HEK293 (cell line): ENCODE results near the gene SNX5.

Source experiments
- CTCF ChIA-PET: fragments of 350-600 bp; formaldehyde crosslinking; extraction: SDS; loops from one replicate; lab custom pipeline; 2021; ENCODE audit warnings: antibody characterized with exemption; lab: Yijun Ruan, JAX
- POLR2A ChIA-PET: fragments of 300-600 bp; formaldehyde crosslinking; extraction: SDS; loops from one replicate; lab custom pipeline; 2020; ENCODE audit warnings: antibody characterized with exemption, inconsistent platforms; lab: Yijun Ruan, JAX
- H3K27ac ChIP-seq: fragments of 200-500 bp; sonication (Bioruptor generic); 2 replicates; pipeline ENCODE4 v1.5.1; 2014; ENCODE audit warnings: low read depth, low read length, control low read depth, inconsistent platforms; ENCODE audit errors: extremely low read depth
- H3K36me3 ChIP-seq, 2 experiments: fragments of 200-500 bp in 1 of 2; sonication (Bioruptor generic) in 1 of 2; 1 replicate in 1 of 2; 2 replicates in 1 of 2; pipeline ENCODE4 v1.5.1; 2014 to 2017; ENCODE audit warnings: inconsistent platforms in 2 of 2, low read length in 2 of 2; ENCODE audit not compliant: control insufficient read depth in 2 of 2, insufficient read depth in 1 of 2
- H3K4me1 ChIP-seq: fragments of 200-500 bp; sonication (Bioruptor generic); 2 replicates; pipeline ENCODE4 v1.5.1; 2014; ENCODE audit warnings: mild to moderate bottlenecking, low read length, inconsistent platforms; ENCODE audit not compliant: control insufficient read depth, insufficient read depth
- H3K4me3 ChIP-seq: 2 replicates; pipeline ENCODE4 v1.5.1; 2011; ENCODE audit warnings: low read depth, mild to moderate bottlenecking, control low read depth, low read length, moderate library complexity
- H3K9me3 ChIP-seq: fragments of 200-500 bp; sonication (Bioruptor generic); 2 replicates; pipeline ENCODE4 v1.5.1; 2014; ENCODE audit warnings: low read depth, low read length, inconsistent platforms; ENCODE audit not compliant: control insufficient read depth, insufficient read depth
- EGR2 ChIP-seq: fragments of 450-650 bp; formaldehyde crosslinking; IDR thresholded peaks from 2 replicates; pipeline ENCODE4 v1.5.1; 2016; ENCODE audit warnings: low read depth, missing biosample characterization, missing genetic modification characterization
- FEZF1 ChIP-seq: fragments of 450-650 bp; formaldehyde crosslinking; IDR thresholded peaks from 2 replicates; pipeline ENCODE4 v1.5.1; 2016; ENCODE audit warnings: missing biosample characterization, missing genetic modification characterization
- KLF8 ChIP-seq: fragments of 450-650 bp; formaldehyde crosslinking; IDR thresholded peaks from 2 replicates; pipeline ENCODE4 v1.5.1; 2016; ENCODE audit warnings: missing biosample characterization, missing genetic modification characterization
- MYNN ChIP-seq: fragments of 450-650 bp; formaldehyde crosslinking; IDR thresholded peaks from 2 replicates; pipeline ENCODE4 v1.5.1; 2016; ENCODE audit warnings: missing biosample characterization, missing genetic modification characterization, borderline replicate concordance
- SP3 ChIP-seq: fragments of 450-650 bp; formaldehyde crosslinking; IDR thresholded peaks from 2 replicates; pipeline ENCODE4 v1.5.1; 2016; ENCODE audit warnings: missing biosample characterization, missing genetic modification characterization
- SP7 ChIP-seq: fragments of 450-650 bp; formaldehyde crosslinking; IDR thresholded peaks from 2 replicates; pipeline ENCODE4 v1.5.1; 2016; ENCODE audit warnings: missing biosample characterization, missing genetic modification characterization
- TCF7L2 ChIP-seq: IDR thresholded peaks from 2 replicates; pipeline ENCODE4 v1.6.1; 2011; ENCODE audit warnings: low read depth, mild to moderate bottlenecking, inconsistent platforms, low read length, moderate library complexity, borderline replicate concordance
- WT1 ChIP-seq: fragments of 450-650 bp; formaldehyde crosslinking; IDR thresholded peaks from 2 replicates; pipeline ENCODE4 v1.5.1; 2016; ENCODE audit warnings: missing biosample characterization, missing genetic modification characterization
- ZFHX2 ChIP-seq: fragments of 450-650 bp; formaldehyde crosslinking; conservative IDR thresholded peaks from 2 replicates; pipeline ENCODE4 v1.5.1; 2016; ENCODE audit warnings: missing biosample characterization, missing genetic modification characterization
- ZNF2 ChIP-seq: fragments of 450-650 bp; formaldehyde crosslinking; IDR thresholded peaks from 2 replicates; pipeline ENCODE4 v1.5.1; 2016; ENCODE audit warnings: missing biosample characterization, missing genetic modification characterization
- ZNF341 ChIP-seq: fragments of 450-650 bp; formaldehyde crosslinking; IDR thresholded peaks from 2 replicates; pipeline ENCODE4; 2016; ENCODE audit warnings: low read depth, missing biosample characterization, missing genetic modification characterization
- ZNF530 ChIP-seq: fragments of 450-650 bp; formaldehyde crosslinking; IDR thresholded peaks from 2 replicates; pipeline ENCODE4 v1.5.1; 2016; ENCODE audit warnings: low read depth, missing biosample characterization, missing genetic modification characterization
- ZNF660 ChIP-seq: fragments of 450-650 bp; IDR thresholded peaks from 2 replicates; pipeline ENCODE4 v1.5.1; 2018; ENCODE audit warnings: missing biosample characterization, mild to moderate bottlenecking, missing genetic modification characterization
- ZNF768 ChIP-seq: fragments of 450-650 bp; formaldehyde crosslinking; IDR thresholded peaks from 2 replicates; pipeline ENCODE4 v1.5.1; 2018; ENCODE audit warnings: missing biosample characterization, mild to moderate bottlenecking, missing genetic modification characterization
- TF ChIP-seq, protein P1 (sequence below): fragments of 450-650 bp; IDR thresholded peaks from 2 replicates; pipeline ENCODE4 v1.5.1; 2018; ENCODE audit warnings: missing biosample characterization, missing genetic modification characterization
- TF ChIP-seq, protein P2 (sequence below): fragments of 450-650 bp; formaldehyde crosslinking; IDR thresholded peaks from 2 replicates; pipeline ENCODE4 v1.5.1; 2016; ENCODE audit warnings: missing biosample characterization, missing genetic modification characterization
- TF ChIP-seq, protein P3 (sequence below): fragments of 450-650 bp; formaldehyde crosslinking; IDR thresholded peaks from 2 replicates; pipeline ENCODE4 v1.5.1; 2016; ENCODE audit warnings: missing biosample characterization, missing genetic modification characterization
- TF ChIP-seq, protein P4 (sequence below): fragments of 450-650 bp; formaldehyde crosslinking; IDR thresholded peaks from 2 replicates; pipeline ENCODE4 v1.5.1; 2016; ENCODE audit warnings: missing biosample characterization, missing genetic modification characterization

The SNX5 gene

DNA sequence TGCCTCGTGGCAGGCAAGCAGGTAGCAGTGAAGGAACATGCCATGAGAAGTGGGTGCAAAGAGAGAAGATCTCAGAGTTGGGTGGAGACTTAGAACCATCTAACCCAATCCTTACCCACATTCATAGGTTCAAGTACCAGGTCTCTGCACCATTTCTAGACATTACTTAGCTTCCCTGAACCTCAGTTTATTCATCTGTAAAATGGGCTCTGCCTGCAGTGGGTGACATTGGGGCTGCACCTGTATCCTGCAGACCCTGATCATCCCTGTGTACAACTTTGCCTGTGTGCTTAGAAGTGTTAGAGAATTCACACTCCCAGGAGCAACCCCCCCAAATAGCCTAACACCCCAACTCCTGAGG is 42.7 kb downstream of the SNX5 start:
- CTCF ChIA-PET, result interaction anchor here (0.5 to 0.9 kb wide), 2 partner anchors 26 to 309 kb away, joined by 4 to 5 read pairs; no protein-coding TSS in a partner anchor
- TF ChIP-seq, protein P1, sequence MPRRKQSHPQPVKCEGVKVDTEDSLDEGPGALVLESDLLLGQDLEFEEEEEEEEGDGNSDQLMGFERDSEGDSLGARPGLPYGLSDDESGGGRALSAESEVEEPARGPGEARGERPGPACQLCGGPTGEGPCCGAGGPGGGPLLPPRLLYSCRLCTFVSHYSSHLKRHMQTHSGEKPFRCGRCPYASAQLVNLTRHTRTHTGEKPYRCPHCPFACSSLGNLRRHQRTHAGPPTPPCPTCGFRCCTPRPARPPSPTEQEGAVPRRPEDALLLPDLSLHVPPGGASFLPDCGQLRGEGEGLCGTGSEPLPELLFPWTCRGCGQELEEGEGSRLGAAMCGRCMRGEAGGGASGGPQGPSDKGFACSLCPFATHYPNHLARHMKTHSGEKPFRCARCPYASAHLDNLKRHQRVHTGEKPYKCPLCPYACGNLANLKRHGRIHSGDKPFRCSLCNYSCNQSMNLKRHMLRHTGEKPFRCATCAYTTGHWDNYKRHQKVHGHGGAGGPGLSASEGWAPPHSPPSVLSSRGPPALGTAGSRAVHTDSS, result no peak
- TF ChIP-seq, protein P2, sequence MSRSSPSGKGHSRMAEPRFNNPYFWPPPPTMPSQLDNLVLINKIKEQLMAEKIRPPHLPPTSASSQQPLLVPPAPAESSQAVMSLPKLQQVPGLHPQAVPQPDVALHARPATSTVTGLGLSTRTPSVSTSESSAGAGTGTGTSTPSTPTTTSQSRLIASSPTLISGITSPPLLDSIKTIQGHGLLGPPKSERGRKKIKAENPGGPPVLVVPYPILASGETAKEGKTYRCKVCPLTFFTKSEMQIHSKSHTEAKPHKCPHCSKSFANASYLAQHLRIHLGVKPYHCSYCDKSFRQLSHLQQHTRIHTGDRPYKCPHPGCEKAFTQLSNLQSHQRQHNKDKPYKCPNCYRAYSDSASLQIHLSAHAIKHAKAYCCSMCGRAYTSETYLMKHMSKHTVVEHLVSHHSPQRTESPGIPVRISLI (tag by site-specific recombination), result no peak
- no peak for TF ChIP-seq TCF7L2
- TF ChIP-seq, protein P3, sequence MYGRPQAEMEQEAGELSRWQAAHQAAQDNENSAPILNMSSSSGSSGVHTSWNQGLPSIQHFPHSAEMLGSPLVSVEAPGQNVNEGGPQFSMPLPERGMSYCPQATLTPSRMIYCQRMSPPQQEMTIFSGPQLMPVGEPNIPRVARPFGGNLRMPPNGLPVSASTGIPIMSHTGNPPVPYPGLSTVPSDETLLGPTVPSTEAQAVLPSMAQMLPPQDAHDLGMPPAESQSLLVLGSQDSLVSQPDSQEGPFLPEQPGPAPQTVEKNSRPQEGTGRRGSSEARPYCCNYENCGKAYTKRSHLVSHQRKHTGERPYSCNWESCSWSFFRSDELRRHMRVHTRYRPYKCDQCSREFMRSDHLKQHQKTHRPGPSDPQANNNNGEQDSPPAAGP (tag by site-specific recombination), result no peak
- TF ChIP-seq FEZF1 (tag by site-specific recombination), result no peak
- no peak for TF ChIP-seq KLF8 (tag by site-specific recombination)
- no peak for TF ChIP-seq ZNF530 (tag by site-specific recombination)
- no peak for TF ChIP-seq EGR2 (tag by site-specific recombination)
- TF ChIP-seq SP3 (tag by site-specific recombination), result no peak
- TF ChIP-seq ZNF660 (tag by site-specific recombination), result no peak
- no peak for TF ChIP-seq WT1 (tag by site-specific recombination)
- TF ChIP-seq, all 188 proteins: peak for 0
- POLR2A ChIA-PET, result no interaction called here
- H3K27ac ChIP-seq, result no peak overlapping the region
- no peak overlapping the region for H3K4me3 ChIP-seq
- no peaks in the 10 kb centered on the region for H3K36me3 ChIP-seq
- H3K4me1 ChIP-seq, result no peaks in the 10 kb centered on the region
- H3K9me3 ChIP-seq, result no peaks in the 10 kb centered on the region

DNA sequence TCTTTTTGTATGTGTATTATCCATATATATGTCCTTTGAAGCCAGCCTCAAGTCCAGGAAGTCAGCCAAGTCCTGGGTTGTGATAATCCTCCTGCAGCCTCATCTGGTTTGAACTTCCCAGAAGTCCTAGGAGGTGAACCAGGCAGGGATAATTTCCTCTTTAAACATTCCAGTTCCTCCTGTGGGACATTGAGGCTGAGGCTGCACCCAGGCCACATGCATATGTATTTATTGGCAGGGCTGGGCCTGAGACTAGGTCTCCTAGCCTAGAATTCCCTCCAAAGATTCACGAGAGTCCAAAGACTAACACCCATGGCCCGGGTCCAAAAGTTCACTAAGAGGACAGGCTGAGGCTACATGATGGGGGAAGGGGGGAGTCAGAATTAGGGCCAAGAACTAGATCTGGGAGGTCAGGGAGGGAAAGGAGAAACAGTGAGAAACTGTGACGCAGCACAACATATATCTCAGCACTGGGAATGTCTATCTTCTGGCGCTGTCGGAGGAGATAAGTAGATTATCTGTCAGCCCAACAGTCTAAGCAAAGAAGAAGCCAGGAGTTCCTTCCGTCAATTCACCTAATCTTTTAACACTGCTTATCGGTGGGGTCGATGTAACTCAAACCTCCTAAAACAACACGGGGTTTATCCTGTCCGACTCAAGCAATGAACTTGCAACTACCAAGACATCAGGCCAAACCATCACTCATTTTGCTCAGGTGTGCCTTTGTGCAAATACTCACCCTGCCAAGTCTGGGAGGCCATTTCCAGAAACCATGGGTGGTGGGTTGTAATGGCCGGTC is 43.3 kb downstream of the SNX5 start:
- Histone ChIP-seq H3K27ac (no peak overlapping the region), H3K4me3 (no peak overlapping the region), H3K36me3 (no peaks in the 10 kb centered on the region), H3K9me3 (no peaks in the 10 kb centered on the region), H3K4me1 (no peaks in the 10 kb centered on the region)
- ChIA-PET CTCF (interaction anchor here (0.5 to 1.3 kb wide), 2 partner anchors 14 to 25 kb away, joined by 5 read pairs; no protein-coding TSS in a partner anchor), POLR2A (no interaction called here)
- TF ChIP-seq SP7 (tag by site-specific recombination) (no peak), ZFHX2 (tag by site-specific recombination) (no peak), ZNF341 (tag by site-specific recombination) (no peak), ZNF2 (tag by site-specific recombination) (no peak), MYNN (no peak), ZNF768 (tag by site-specific recombination) (no peak)
- TF ChIP-seq, protein P4, sequence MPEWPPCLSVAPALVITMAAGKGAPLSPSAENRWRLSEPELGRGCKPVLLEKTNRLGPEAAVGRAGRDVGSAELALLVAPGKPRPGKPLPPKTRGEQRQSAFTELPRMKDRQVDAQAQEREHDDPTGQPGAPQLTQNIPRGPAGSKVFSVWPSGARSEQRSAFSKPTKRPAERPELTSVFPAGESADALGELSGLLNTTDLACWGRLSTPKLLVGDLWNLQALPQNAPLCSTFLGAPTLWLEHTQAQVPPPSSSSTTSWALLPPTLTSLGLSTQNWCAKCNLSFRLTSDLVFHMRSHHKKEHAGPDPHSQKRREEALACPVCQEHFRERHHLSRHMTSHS (tag by site-specific recombination), result no peak
